Measurements from ENCODE around the gene SNX30.

- TF ChIP-seq CTCF (IDR thresholded peaks at IDR 0.05) = no peak
- TF ChIP-seq POLR2AphosphoS5 (IDR thresholded peaks at IDR 0.05; ENCODE audit: low read depth, low read length) = no peak
These were observed 113.8 kb downstream of the SNX30 start for GRCh38 chr9:112864403-112864802.

Measured in Panc1 (cell line).